Nephron (organoid): Measurements from ENCODE around the gene SLC22A6.
A peak's percentile ranks its signal among the peaks of the same experiment; 100 is the strongest.

Source experiments
- H3K27ac Mint-ChIP-seq, 3 experiments: 2 replicates each; pipeline ENCODE4 v1.8.0; 2020; ENCODE audit warnings: mixed read lengths in 3 of 3, mild to moderate bottlenecking in 2 of 3, moderate library complexity in 1 of 3
- H3K27me3 Mint-ChIP-seq: 2 replicates; pipeline ENCODE4 v1.8.0; 2021; ENCODE audit warnings: low read depth, mild to moderate bottlenecking, moderate library complexity, mixed read lengths
- H3K36me3 Mint-ChIP-seq: 2 replicates; pipeline ENCODE4 v1.8.0; 2020; ENCODE audit warnings: low read depth, mixed read lengths
- H3K4me1 Mint-ChIP-seq: 2 replicates; pipeline ENCODE4 v1.8.0; 2020; ENCODE audit warnings: mixed read lengths
- H3K4me3 Mint-ChIP-seq, 3 experiments: 2 replicates each; pipeline ENCODE4 v1.8.0; 2020; ENCODE audit warnings: mild to moderate bottlenecking in 3 of 3, mixed read lengths in 3 of 3, moderate library complexity in 2 of 3
- H3K9me3 Mint-ChIP-seq: 2 replicates; pipeline ENCODE4 v1.8.0; 2020; ENCODE audit warnings: mixed read lengths
- CTCF ChIP-seq, 3 experiments: fragments of 200-600 bp; sonication (generic); IDR thresholded peaks; one replicate each; pipeline ENCODE4 v1.5.0; 2021; ENCODE audit warnings: antibody characterized with exemption in 3 of 3; ENCODE audit not compliant: unreplicated experiment in 3 of 3

Gene SLC22A6

GRCh38 chr11:62933750-62934495 is 50.8 kb downstream of the SLC22A6 start:
- H3K27me3 Mint-ChIP-seq = peaks cover 35% of the 10 kb centered on the region
- H3K27ac Mint-ChIP-seq = no peak overlapping the region
- H3K4me3 Mint-ChIP-seq = no peak overlapping the region
- H3K4me1 Mint-ChIP-seq = peaks cover 30% of the 10 kb centered on the region
- TF ChIP-seq CTCF (IDR thresholded peaks at IDR 0.05; ENCODE audit: unreplicated experiment in 3 of 3) = no peak
- H3K9me3 Mint-ChIP-seq = peaks cover 7% of the 10 kb centered on the region
- H3K36me3 Mint-ChIP-seq = no peaks in the 10 kb centered on the region

- H3K36me3 Mint-ChIP-seq = no peaks in the 10 kb centered on the region
- peaks cover 37% of the 10 kb centered on the region for H3K4me1 Mint-ChIP-seq
- H3K27me3 Mint-ChIP-seq = peaks cover 38% of the 10 kb centered on the region
- no peak overlapping the region for H3K27ac Mint-ChIP-seq
- peaks cover 7% of the 10 kb centered on the region for H3K9me3 Mint-ChIP-seq
- no peak for TF ChIP-seq CTCF (IDR thresholded peaks at IDR 0.05; ENCODE audit: unreplicated experiment in 3 of 3)
- H3K4me3 Mint-ChIP-seq = no peak overlapping the region
These were observed 51.5 kb downstream of the SLC22A6 start for GRCh38 chr11:62933285-62933684.

- no peaks in the 10 kb centered on the region for H3K36me3 Mint-ChIP-seq
- H3K27me3 Mint-ChIP-seq = peaks cover 50% of the 10 kb centered on the region
- H3K9me3 Mint-ChIP-seq = no peaks in the 10 kb centered on the region
- H3K4me1 Mint-ChIP-seq = peaks cover 48% of the 10 kb centered on the region
- no peak for TF ChIP-seq CTCF (IDR thresholded peaks at IDR 0.05; ENCODE audit: unreplicated experiment in 3 of 3)
- peak overlapping the region in 1 of 3 experiments; percentile 0 for H3K27ac Mint-ChIP-seq
- no peak overlapping the region for H3K4me3 Mint-ChIP-seq
These were observed 53.1 kb downstream of the SLC22A6 start for GRCh38 chr11:62931499-62932278.

- H3K9me3 Mint-ChIP-seq = no peaks in the 10 kb centered on the region
- H3K36me3 Mint-ChIP-seq = no peaks in the 10 kb centered on the region
- peaks cover 50% of the 10 kb centered on the region for H3K4me1 Mint-ChIP-seq
- peaks cover 60% of the 10 kb centered on the region for H3K27me3 Mint-ChIP-seq
- H3K27ac Mint-ChIP-seq = no peak overlapping the region
- TF ChIP-seq CTCF (IDR thresholded peaks at IDR 0.05; ENCODE audit: unreplicated experiment in 3 of 3) = no peak
- H3K4me3 Mint-ChIP-seq = no peak overlapping the region
These were observed 54.1 kb downstream of the SLC22A6 start for GRCh38 chr11:62930666-62931065.

GRCh38 chr11:62930157-62930556 is 54.6 kb downstream of the SLC22A6 start:
- H3K4me1 Mint-ChIP-seq = peaks cover 53% of the 10 kb centered on the region
- no peaks in the 10 kb centered on the region for H3K36me3 Mint-ChIP-seq
- no peak for TF ChIP-seq CTCF (IDR thresholded peaks at IDR 0.05; ENCODE audit: unreplicated experiment in 3 of 3)
- H3K27ac Mint-ChIP-seq = peak overlapping the region; percentile 21 to 34 (median 34)
- H3K9me3 Mint-ChIP-seq = no peaks in the 10 kb centered on the region
- peaks cover 66% of the 10 kb centered on the region for H3K27me3 Mint-ChIP-seq
- no peak overlapping the region for H3K4me3 Mint-ChIP-seq
